ENCODE data around the gene NRXN2.

Gene NRXN2

DNA sequence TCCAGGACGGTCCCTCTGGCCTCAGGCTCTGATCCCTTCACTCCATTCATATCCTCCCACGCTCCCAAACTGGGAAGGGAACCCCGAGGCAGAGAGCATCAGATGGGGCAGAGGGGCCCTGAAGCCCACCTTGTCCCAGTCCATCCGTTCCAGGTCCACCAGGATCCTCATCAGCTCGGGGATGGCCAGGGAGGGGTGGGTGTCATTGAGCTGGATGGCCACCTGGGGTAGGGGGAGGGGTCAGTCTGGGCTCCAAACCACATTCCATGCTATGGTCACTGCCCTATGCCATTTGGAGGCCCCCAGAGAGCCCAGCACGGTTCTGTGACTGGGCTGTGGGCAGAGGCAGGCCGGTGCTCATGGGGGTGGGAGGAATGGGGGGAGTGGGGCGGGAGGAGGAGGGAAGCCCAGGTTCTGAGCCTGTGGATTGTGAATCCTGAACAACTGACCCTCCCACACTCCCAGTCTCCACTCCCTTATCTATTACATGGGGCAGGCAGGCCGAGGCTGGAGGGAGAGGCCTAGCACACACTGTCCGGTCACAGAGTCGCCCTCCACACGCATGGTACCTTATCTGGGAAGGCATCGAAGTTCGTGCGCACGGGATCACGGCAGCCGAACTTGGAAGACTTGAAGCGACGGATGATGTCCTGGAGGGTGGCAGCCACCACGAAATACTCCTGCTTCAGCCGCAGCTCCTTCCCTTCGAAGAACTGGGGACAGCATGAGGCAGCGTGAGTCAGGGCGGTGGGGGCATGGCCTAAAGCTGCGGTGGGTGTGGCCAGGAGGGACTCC is 31.3 kb upstream of the NRXN2 start:
- TF ChIP-seq POLR2A (IDR thresholded peaks at IDR 0.05; ENCODE audit: low read length) (no peak), GATA1 (IDR thresholded peaks at IDR 0.05; ENCODE audit: low read depth, low read length) (no peak)
- DNase-seq = no peak

- DNase-seq = no peak
- TF ChIP-seq POLR2A (IDR thresholded peaks at IDR 0.05; ENCODE audit: low read length) = no peak
- TF ChIP-seq GATA1 (IDR thresholded peaks at IDR 0.05; ENCODE audit: low read depth, low read length) = no peak
Observed at GRCh38 chr11:64753380-64754123, 30.6 kb upstream of the NRXN2 start.

DNA sequence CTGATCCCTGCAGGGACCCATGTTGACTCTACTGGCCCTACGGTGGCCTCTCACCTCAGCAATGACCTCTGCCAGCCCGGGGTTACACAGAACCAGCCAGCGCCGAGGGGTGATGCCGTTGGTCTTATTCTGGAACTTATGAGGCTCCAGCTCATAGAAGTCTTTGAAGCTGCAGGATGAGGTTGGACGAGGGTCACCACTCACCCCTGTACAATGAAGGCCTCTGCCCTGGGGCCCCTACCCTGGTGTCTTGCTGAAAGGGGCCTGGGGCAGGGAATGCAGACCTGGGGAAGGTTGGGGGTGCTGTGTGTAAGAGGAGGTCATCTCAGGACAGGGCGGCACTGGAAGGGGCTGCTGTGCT is 30.0 kb upstream of the NRXN2 start:
- no peak for TF ChIP-seq GATA1 (IDR thresholded peaks at IDR 0.05; ENCODE audit: low read depth, low read length)
- no peak for TF ChIP-seq POLR2A (IDR thresholded peaks at IDR 0.05; ENCODE audit: low read length)
- DNase-seq = no peak

DNA sequence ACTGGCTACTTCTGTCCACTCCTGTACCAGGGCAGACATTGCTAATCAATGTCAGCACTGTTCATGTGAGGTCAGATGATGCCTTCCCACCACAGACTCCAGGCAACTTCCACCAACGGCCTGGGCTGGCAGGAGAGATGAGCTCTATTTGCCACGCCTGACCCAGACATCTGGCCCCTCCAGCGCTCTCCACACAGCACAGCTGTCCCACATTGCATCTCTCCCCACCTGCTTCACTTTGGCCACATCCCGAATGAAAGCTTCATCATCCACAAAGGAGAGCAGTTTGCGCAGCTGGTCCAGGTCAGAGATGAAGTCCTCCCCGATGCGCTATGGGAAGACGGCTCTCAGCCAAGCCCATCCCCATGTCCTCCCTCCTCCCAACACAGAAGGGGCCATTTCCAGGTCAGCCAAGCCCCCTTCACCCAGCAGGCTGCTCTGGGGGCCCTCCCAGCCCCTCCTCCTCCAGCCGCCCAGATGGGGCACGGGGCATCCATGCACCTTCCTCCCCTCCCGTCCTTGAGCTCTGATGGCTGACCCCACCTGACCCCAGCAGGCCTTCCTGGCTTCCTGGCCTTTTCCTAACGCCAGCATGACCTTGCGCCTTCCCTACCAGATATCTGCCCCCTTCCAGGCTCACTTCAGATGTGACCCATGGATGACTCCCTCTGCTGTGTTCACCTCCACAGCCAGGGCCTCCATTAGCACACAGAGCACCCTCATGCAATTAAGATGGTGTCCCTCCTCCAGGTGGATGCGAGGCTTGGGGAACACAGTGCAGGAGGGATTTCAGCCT is 29.4 kb upstream of the NRXN2 start:
- DNase-seq = no peak
- TF ChIP-seq GATA1 (IDR thresholded peaks at IDR 0.05; ENCODE audit: low read depth, low read length) (no peak), POLR2A (IDR thresholded peaks at IDR 0.05; ENCODE audit: low read length) (no peak)

GRCh38 chr11:64751580-64751979 is 28.6 kb upstream of the NRXN2 start:
- TF ChIP-seq POLR2A (IDR thresholded peaks at IDR 0.05; ENCODE audit: low read length) (no peak), GATA1 (IDR thresholded peaks at IDR 0.05; ENCODE audit: low read depth, low read length) (no peak)
- no peak for DNase-seq

DNA sequence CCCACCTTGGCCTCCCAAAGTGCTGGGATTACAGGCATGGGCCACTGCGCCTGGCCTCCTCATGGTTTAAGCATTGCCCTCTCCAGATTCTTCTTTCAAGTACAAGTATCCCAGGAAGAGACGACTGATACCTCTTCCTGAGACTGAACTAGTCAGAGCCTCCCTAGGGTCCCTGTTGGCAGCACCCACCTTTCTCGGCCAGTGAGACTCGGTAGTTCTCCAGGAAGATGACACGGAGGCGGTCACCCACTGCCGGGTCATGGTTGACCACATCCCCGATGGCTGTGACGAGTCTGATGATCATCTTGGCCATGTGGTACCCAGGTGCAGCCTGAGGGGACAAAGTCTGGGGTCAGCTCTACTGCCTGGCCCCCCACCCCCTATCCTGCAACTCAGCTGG is 28.1 kb upstream of the NRXN2 start:
- no peak for DNase-seq
- TF ChIP-seq GATA1 (IDR thresholded peaks at IDR 0.05; ENCODE audit: low read depth, low read length) (no peak), POLR2A (IDR thresholded peaks at IDR 0.05; ENCODE audit: low read length) (no peak)

DNA sequence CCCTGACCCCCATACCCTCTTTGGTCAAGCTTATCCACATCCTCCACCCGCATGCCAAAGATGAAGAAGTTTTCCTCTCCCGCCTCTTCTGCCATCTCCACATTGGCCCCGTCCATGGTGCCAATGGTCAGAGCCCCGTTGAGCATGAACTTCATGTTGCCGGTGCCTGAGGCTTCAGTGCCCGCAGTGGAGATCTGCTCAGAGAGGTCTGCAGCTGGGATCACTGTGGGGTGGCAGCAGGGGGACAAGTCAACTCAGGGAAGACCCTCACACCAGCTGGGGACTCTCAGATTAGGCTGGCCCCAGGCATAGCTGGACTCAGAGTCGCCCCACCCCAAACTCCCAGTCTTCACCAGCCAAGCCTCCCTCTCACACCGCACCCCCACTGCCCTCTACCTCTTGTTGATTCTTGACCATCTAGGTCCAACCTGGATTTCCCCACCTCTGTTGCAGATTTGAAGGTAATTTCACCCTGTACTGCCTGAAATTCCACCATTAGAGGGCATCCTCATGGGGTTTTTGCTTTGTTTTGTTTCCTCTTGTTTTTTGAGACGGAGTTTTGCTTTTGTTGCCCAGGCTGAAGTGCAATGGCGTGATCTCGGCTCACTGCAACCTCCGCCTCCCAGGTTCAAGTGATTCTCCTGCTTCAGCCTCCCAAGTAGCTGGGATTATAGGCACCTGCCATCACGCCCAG is 27.5 kb upstream of the NRXN2 start:
- no peak for DNase-seq
- no peak for TF ChIP-seq GATA1 (IDR thresholded peaks at IDR 0.05; ENCODE audit: low read depth, low read length)
- TF ChIP-seq POLR2A (IDR thresholded peaks at IDR 0.05; ENCODE audit: low read length) = no peak

- TF ChIP-seq POLR2A (IDR thresholded peaks at IDR 0.05; ENCODE audit: low read length) (no peak), GATA1 (IDR thresholded peaks at IDR 0.05; ENCODE audit: low read depth, low read length) (no peak)
- DNase-seq = no peak
Observed at GRCh38 chr11:64747961-64748665, 25.1 kb upstream of the NRXN2 start.

DNA sequence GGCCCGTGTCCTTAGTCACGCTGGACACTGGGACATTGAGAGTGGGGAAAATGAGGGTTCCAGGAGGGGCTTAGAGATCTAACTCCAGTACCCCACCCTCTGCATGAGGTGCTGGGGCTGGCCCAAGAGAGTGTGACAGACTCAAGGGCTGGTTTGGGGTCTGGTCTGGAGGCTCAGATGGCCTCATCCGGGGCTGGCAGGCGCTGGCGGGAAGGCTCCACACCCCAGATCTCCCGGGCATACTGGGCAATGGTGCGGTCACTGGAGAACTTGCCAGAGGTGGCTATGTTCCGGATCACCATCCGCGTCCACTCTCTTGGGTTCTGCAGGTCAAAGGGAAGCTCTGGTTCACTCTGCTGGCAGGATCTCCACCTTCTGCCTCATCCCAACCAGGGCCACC is 23.5 kb upstream of the NRXN2 start:
- no peak for DNase-seq
- TF ChIP-seq GATA1 (IDR thresholded peaks at IDR 0.05; ENCODE audit: low read depth, low read length) (no peak), POLR2A (IDR thresholded peaks at IDR 0.05; ENCODE audit: low read length) (no peak)

- DNase-seq = no peak
- no peak for TF ChIP-seq POLR2A (IDR thresholded peaks at IDR 0.05; ENCODE audit: low read length)
Observed at GRCh38 chr11:64745521-64746328, 22.7 kb upstream of the NRXN2 start.

DNA sequence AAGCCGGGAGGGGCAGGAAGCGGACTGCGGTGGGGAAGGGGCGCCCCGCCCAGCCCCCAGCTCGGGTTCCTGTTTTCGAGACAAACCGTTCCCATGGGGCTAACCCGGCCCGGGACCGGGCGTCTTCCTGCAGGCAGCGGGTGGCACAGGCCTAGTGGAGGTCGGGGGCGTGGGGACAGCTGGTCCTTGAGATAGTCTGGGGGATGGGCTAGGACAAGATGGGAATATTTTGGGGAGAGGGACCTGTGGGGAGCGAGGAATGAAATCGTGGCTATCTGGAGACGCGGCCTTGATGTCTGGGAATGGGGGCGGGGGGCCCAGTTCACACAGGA is 22.2 kb upstream of the NRXN2 start:
- DNase-seq = no peak

DNA sequence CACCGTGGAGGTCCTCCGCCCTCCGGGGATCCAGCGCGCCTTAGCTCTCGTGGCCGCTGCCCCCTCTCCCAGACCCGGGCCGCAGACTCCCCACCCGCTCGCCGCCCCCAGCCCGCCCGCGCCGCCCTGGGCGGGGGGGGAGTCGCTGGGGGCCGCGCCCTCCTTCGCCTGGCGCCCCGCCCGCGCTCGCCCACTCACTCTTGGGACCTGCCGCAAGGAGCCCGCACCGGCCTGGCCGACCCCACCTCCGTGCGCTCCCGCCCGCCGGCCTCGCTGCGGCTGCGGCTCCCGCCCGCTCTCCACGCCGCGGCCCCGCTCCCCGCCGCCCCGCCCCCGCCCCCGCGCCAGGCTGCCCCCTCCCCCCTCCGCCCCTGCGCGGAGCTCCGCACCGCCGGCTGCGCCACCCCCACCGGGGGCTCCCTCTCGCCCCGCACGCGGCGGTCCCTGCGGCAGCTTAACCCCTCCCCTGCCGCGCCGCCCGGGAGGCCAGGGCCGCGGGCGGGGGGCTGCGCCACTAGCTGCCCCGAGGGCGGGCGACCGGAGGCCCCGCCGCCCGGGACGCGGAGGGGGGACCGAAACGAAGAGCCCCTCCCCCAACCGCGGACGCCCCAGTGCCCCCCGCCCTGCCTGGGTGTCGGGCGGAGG is 21.7 kb upstream of the NRXN2 start:
- no peak for DNase-seq
- TF ChIP-seq GATA1 (IDR thresholded peaks at IDR 0.05; ENCODE audit: low read depth, low read length) (no peak), POLR2A (IDR thresholded peaks at IDR 0.05; ENCODE audit: low read length) (no peak)

More for the DNA sequence above, 22.2 kb upstream of the NRXN2 start:
- no peak for TF ChIP-seq GATA1 (IDR thresholded peaks at IDR 0.05; ENCODE audit: low read depth, low read length)
- TF ChIP-seq POLR2A (IDR thresholded peaks at IDR 0.05; ENCODE audit: low read length) = no peak
